Ishikawa (cell line): ENCODE results near the gene MYCL.

Source experiments
- CEBPB ChIP-seq: IDR thresholded peaks from 2 replicates; pipeline ENCODE4 v1.6.1; 2012
- EP300 ChIP-seq: IDR thresholded peaks from 2 replicates; pipeline ENCODE4 v1.6.1; 2012; ENCODE audit warnings: borderline replicate concordance
- FOXM1 ChIP-seq: IDR thresholded peaks from 2 replicates; pipeline ENCODE4 v1.6.1; 2012; ENCODE audit warnings: low read depth, borderline replicate concordance
- RAD21 ChIP-seq: IDR thresholded peaks from 2 replicates; pipeline ENCODE4 v1.6.1; 2012; ENCODE audit warnings: low read depth
- REST ChIP-seq: IDR thresholded peaks from 2 replicates; pipeline ENCODE4 v1.6.1; 2012; ENCODE audit warnings: low read depth, mild to moderate bottlenecking
- TAF1 ChIP-seq: IDR thresholded peaks from 2 replicates; pipeline ENCODE4 v1.6.1; 2012; ENCODE audit warnings: low read depth, mild to moderate bottlenecking

GRCh38 chr1:39858315-39858714 is 43.4 kb downstream of the MYCL start:
- TF ChIP-seq EP300 (no peak), TAF1 (no peak), REST (no peak), CEBPB (no peak), RAD21 (no peak), FOXM1 (no peak)
